Measurements from ENCODE around the gene AOAH. TPM values are rescaled to one million over a fixed set of nuclear protein-coding genes. Genes with fewer than 3 reads are reported as not detected.

The AOAH gene
- total RNA-seq, 1 experiment from 2014 or later: 0.39 TPM

DNA sequence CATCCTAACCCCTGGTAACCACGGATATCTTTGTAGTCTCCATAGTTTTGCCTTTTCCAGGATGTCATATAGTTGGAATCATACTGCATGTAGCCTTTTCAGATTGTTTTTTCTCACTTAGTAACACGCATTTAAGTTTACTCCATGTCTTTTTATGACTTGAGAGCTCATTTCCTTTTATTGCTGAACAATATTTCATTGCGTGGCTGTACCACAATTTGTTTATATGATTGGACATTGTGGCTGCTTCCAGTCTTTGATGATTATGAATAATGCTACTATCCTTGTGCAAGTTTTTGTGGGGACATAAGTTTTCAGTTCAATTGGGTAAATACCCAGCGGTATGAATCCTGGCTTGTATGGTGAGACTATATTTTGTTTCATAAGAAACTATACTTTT lies 60.8 kb downstream of the AOAH start:
- H3K9me3 ChIP-seq (ENCODE audit: control insufficient read depth, low read depth, low read length): no peaks in the 10 kb centered on the region
- H3K36me3 Mint-ChIP-seq (ENCODE audit: insufficient read depth in 1 of 3, low read depth in 3 of 3): no peaks in the 10 kb centered on the region
- H2BK12ac ChIP-seq (ENCODE audit: insufficient read length, low read depth, low read length): no peak overlapping the region
- no peak for TF ChIP-seq CTCF (conservative IDR thresholded peaks at IDR 0.05)
- DNase-seq: no peak
- peaks cover 35 to 40% of the 10 kb centered on the region in 2 experiments for H3K4me1 Mint-ChIP-seq
- H3K4me2 ChIP-seq (ENCODE audit: insufficient read depth, insufficient read length, low read length): no peak overlapping the region
- no peak overlapping the region for H2BK120ac ChIP-seq (ENCODE audit: low read depth, low read length, poor library complexity, severe bottlenecking)
- no peak overlapping the region for H3T11ph ChIP-seq (ENCODE audit: low read length)
- peaks cover 0 to 4% of the 10 kb centered on the region in 2 experiments; a peak in 1 of 5 replicates for H3K9me3 Mint-ChIP-seq
- no peak overlapping the region for H3K27ac Mint-ChIP-seq
- no peak overlapping the region for H2BK15ac ChIP-seq (ENCODE audit: low read depth, low read length)
- no peak overlapping the region for H3K4me3 Mint-ChIP-seq
- no peaks in the 10 kb centered on the region for H3K79me2 ChIP-seq (ENCODE audit: insufficient read depth, low read length)
- H3K27me3 ChIP-seq (ENCODE audit: insufficient read depth, low read length): no peaks in the 10 kb centered on the region
- H3K4me1 ChIP-seq (ENCODE audit: insufficient read depth, low read length): peaks cover 9% of the 10 kb centered on the region
- H3K56ac ChIP-seq (ENCODE audit: insufficient read length, low read depth, low read length): no peak overlapping the region
- no peak overlapping the region for H3K9ac ChIP-seq (ENCODE audit: extremely low read depth, insufficient read length, low read length)
- no peak overlapping the region for H4K5ac ChIP-seq (ENCODE audit: insufficient read length, low read depth, low read length)
- no peaks in the 10 kb centered on the region for H4K20me1 ChIP-seq (ENCODE audit: control insufficient read depth, insufficient read depth, insufficient read length)
- no peaks in the 10 kb centered on the region for H3K79me1 ChIP-seq (ENCODE audit: insufficient read depth, low read depth, low read length, poor library complexity, severe bottlenecking)
- WGBS (ENCODE audit: extremely low coverage, insufficient read length, low lambda C conversion rate): no CpG with 5 or more reads among the region's 4 CpGs
- no peak overlapping the region for H3K23ac ChIP-seq (ENCODE audit: insufficient read length, low read depth, low read length)
- H2AFZ ChIP-seq (ENCODE audit: low read length): no peak overlapping the region
- H4K8ac ChIP-seq (replicated peaks; ENCODE audit: insufficient read length, low read depth, low read length): no peak overlapping the region
- no peak overlapping the region for H3K14ac ChIP-seq (ENCODE audit: insufficient read depth, low read length)
- H3K27me3 Mint-ChIP-seq (ENCODE audit: low read depth): no peaks in the 10 kb centered on the region
- H2BK5ac ChIP-seq (ENCODE audit: insufficient read length, low read length): no peak overlapping the region
- no peak overlapping the region for H3K4ac ChIP-seq (ENCODE audit: low read depth, low read length)
- no peak overlapping the region for H2BK20ac ChIP-seq (ENCODE audit: low read depth, low read length, poor library complexity, severe bottlenecking)
- H3K23me2 ChIP-seq (ENCODE audit: insufficient read length, low read depth, low read length, poor library complexity, severe bottlenecking): peaks cover 3% of the 10 kb centered on the region
- no peak overlapping the region for H3K18ac ChIP-seq (ENCODE audit: insufficient read length, low read depth, low read length)
- no peak overlapping the region for H2AK5ac ChIP-seq (ENCODE audit: insufficient read length, low read length)
- no peak overlapping the region for H3K27ac ChIP-seq (ENCODE audit: insufficient read length, low read depth, low read length)
- no peak overlapping the region for H4K91ac ChIP-seq (ENCODE audit: insufficient read length, low read depth, low read length)

All from H9 (cell line).